Tibial artery (tissue), 4 donors: ENCODE measurements around the gene MMRN2.

ENCODE experiments used
- DNase-seq, 2 donors: peaks; one replicate each; pipeline ENCODE4 v3.0.0-alpha.2; 2019
- H3K27ac ChIP-seq, 2 donors: fragments of 200-600 bp; sonication (generic) in 1 of 2; 1 replicate in 1 of 2; 2 replicates in 1 of 2; pipeline ENCODE4 v1.5.1; 2018 to 2019; ENCODE audit warnings: mild to moderate bottlenecking in 1 of 2
- H3K27me3 ChIP-seq, 2 donors: fragments of 200-600 bp; sonication (generic) in 1 of 2; one replicate each; pipeline versions ENCODE4 v1.5.1 to v1.6.0; 2016 to 2019
- H3K36me3 ChIP-seq, 3 donors: fragments of 200-600 bp; sonication (generic) in 2 of 3; one replicate each; pipeline ENCODE4 v1.5.1; 2016 to 2019; ENCODE audit warnings: mild to moderate bottlenecking in 2 of 3
- H3K4me1 ChIP-seq, 4 donors: fragments of 200-600 bp; sonication (generic) in 2 of 4; 1 replicate in 3 of 4; 2 replicates in 1 of 4; pipeline ENCODE4 v1.5.1; 2016 to 2019
- H3K4me3 ChIP-seq, 2 donors: fragments of 200-600 bp; sonication (generic) in 1 of 2; 1 replicate in 1 of 2; 2 replicates in 1 of 2; pipeline ENCODE4 v1.5.1; 2018 to 2019; ENCODE audit warnings: mild to moderate bottlenecking in 2 of 2
- H3K9me3 ChIP-seq, 3 donors: fragments of 200-600 bp; sonication (generic) in 1 of 3; one replicate each; pipeline ENCODE4 v1.5.1; 2016 to 2019
- intact Hi-C: fragments of 100-400 bp; cut with DNase I; formaldehyde crosslinking; loops from one replicate; pipeline ENCODE4 v1.15.0; 2023; ENCODE audit warnings: low total_unique reads
- TF ChIP-seq, protein P1 (sequence below), 2 experiments: fragments of 200-600 bp in 1 of 2; fragments of 450-650 bp in 1 of 2; IDR thresholded peaks; one replicate each; pipeline ENCODE4 v1.5.1; 2017 to 2019; ENCODE audit warnings: antibody characterized with exemption in 2 of 2, mild to moderate bottlenecking in 1 of 2, moderate library complexity in 1 of 2

Gene MMRN2

DNA sequence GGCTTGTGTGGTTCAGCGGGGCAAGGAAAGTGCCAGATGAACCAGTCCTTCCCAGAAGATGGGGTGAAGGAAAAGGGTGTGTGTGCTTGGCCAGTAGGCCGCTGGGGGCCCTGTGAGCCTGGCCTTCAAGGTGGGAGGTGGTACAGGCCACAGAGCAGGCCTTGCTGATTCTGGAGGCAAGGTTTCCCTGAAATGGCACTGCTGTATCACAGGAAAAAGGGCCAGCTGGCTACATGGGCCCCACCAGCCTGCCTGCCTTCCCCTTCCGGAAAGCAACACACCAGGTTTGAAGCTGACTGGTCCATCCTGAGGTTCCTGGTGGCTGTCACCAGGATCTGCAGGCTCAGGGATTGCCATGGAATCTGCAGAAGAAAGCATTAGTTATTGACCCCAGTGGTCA, 12.5 kb downstream of the MMRN2 start:
- Histone ChIP-seq H3K9me3 (no peaks in the 10 kb centered on the region), H3K4me1 (peaks cover 3 to 44% (median 26%) of the 10 kb centered on the region in 4 donors), H3K27ac (peak overlapping the region; percentile 60 to 68), H3K4me3 (no peak overlapping the region), H3K27me3 (no peaks in the 10 kb centered on the region), H3K36me3 (peaks cover 0 to 19% (median 0%) of the 10 kb centered on the region in 3 donors)
- peak in 1 of 2 donors; percentile 11 for DNase-seq
- TF ChIP-seq, protein P1, sequence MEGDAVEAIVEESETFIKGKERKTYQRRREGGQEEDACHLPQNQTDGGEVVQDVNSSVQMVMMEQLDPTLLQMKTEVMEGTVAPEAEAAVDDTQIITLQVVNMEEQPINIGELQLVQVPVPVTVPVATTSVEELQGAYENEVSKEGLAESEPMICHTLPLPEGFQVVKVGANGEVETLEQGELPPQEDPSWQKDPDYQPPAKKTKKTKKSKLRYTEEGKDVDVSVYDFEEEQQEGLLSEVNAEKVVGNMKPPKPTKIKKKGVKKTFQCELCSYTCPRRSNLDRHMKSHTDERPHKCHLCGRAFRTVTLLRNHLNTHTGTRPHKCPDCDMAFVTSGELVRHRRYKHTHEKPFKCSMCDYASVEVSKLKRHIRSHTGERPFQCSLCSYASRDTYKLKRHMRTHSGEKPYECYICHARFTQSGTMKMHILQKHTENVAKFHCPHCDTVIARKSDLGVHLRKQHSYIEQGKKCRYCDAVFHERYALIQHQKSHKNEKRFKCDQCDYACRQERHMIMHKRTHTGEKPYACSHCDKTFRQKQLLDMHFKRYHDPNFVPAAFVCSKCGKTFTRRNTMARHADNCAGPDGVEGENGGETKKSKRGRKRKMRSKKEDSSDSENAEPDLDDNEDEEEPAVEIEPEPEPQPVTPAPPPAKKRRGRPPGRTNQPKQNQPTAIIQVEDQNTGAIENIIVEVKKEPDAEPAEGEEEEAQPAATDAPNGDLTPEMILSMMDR (IDR thresholded peaks at IDR 0.05), result no peak
- intact Hi-C loops, result no loop called here

DNA sequence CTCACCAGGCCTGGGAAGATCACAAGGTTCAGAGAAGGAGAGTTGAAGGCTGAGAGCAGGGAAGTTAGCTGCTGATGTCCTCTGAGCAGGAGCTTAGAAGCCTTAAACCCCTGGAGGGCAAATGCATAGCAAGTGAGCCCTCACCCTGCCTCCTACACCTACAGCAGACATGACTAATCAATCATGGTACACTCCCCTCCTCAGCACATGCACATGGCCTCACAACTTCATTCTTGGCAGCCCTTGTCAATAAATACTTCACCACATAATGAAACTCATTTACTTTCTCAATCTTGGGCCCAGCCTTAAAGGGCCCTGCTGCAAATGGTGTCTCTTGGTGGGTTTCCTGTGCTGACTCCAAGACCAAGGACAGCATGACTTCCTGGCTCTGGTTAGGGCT, 12.9 kb downstream of the MMRN2 start:
- DNase-seq, result no peak
- TF ChIP-seq, protein P1 (IDR thresholded peaks at IDR 0.05), result no peak
- Histone ChIP-seq H3K4me1 (peaks cover 3 to 48% (median 28%) of the 10 kb centered on the region in 4 donors), H3K36me3 (peaks cover 0 to 19% (median 0%) of the 10 kb centered on the region in 3 donors), H3K27me3 (no peaks in the 10 kb centered on the region), H3K27ac (peak overlapping the region; percentile 60 to 68), H3K4me3 (no peak overlapping the region), H3K9me3 (no peaks in the 10 kb centered on the region)
- intact Hi-C loops, result no loop called here

DNA sequence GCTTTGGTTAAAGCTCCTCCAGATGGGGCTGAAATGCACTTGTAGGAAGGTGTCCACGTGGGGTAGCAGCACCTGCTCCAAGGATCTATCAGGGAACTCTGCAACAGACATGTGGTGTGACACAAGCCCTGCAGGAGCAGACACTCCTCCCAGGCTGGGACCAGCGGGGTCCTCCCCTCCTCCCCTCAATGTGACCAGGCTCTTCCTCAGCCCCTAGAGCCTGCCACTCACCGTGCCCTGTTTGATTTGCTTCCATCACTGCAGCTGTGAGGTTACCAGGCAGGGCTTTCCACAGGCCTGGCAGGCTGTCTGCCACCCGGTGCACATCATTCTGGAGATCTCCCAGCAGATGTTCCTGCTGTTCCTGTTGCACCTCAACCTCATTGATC, 13.4 kb downstream of the MMRN2 start:
- Histone ChIP-seq H3K9me3 (no peaks in the 10 kb centered on the region), H3K4me3 (no peak overlapping the region), H3K36me3 (peaks cover 0 to 19% (median 0%) of the 10 kb centered on the region in 3 donors), H3K27me3 (no peaks in the 10 kb centered on the region), H3K27ac (peak overlapping the region in 1 of 2 donors; percentile 60), H3K4me1 (peaks cover 3 to 51% (median 28%) of the 10 kb centered on the region in 4 donors)
- intact Hi-C loops, result no loop called here
- TF ChIP-seq, protein P1 (IDR thresholded peaks at IDR 0.05), result no peak
- peak in 1 of 2 donors; percentile 18 for DNase-seq

DNA sequence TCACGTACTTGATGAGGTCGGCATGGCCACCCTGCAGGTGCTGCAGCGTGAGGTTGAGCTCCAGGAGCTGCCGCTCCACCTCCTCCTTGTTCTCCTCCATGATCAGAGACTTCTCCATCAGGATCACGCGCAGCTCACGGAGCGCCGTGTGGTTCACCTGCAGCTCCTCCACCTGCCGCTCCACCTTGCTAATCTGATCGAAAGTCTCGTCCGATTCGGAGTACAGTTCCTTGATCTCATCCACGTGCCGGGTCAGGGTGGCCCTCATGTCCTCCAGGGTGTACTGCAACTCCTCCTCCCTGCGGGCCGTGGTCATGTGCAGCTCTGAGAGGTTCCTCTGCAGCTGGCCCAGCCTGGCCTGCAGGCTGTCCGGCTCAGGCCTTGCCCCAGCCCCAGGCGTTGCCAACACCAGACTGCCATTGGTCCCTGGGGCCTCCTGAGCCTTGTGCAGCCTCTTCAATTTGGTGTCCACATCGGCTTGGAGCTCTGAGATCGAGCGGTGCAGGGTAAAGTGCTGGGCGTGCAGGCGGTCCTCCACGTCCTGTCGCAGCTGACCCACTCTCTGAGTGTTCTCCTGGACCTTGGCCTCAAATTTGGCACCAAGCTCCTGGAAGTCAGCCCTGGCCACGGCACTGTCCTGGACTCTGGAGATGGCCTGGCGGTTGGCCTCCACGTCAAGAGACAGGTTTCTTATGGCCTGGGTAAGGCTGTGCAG, 13.9 kb downstream of the MMRN2 start:
- H3K4me1 ChIP-seq, result peaks cover 3 to 56% (median 28%) of the 10 kb centered on the region in 4 donors
- no peaks in the 10 kb centered on the region for H3K9me3 ChIP-seq
- H3K36me3 ChIP-seq, result peaks cover 0 to 19% (median 0%) of the 10 kb centered on the region in 3 donors
- TF ChIP-seq, protein P1 (IDR thresholded peaks at IDR 0.05), result no peak
- H3K27ac ChIP-seq, result peak overlapping the region in 1 of 2 donors; percentile 60
- no peak overlapping the region for H3K4me3 ChIP-seq
- H3K27me3 ChIP-seq, result no peaks in the 10 kb centered on the region
- intact Hi-C loops, result loop anchor here (2.0 kb wide), 1 partner anchor 19 kb away; no protein-coding TSS in a partner anchor
- peak in 1 of 2 donors; percentile 20 for DNase-seq

DNA sequence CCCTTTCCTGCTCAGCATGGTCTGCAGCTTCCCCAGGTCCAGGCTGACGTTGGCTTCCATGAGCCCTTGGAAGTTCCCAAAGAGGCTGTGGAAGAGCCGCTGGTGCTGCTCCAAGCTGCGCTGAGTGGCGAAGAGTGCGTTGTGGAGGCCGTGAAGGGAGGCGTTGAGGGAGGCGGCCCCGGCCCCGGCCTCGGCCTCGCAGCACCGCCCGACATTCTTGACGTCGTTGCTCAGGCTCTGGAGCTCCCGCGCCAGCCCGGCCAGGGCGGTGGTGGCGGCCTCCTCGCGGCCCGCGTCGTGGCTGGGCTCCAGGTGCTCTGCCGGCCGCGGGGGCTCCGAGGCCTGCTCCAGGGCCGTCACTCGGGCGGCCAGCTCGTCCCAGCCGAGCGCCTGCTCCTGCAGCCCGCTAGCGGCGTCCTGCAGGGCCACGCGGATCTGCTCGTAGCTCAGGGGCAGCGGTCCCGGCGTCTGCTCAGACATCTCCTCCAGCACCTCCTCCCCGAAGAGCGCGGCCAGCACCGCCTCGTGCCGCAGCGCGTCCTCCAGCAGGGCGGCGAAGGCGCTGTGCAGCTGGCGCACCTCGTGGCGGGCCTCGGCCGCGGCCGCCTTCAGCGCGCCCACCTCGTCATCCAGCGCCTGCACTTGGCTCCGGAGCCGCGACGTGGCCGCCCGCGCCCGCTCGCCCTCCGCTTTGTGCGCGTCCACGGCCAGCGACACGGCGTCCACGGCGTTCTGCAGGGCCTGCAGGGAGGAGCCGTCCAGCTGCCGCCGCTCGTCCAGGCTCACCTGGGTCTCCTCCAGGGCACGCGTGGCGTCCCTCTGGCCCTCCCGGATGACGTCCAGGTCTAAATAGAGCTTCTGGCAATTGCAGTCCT, 14.7 kb downstream of the MMRN2 start:
- TF ChIP-seq, protein P1 (IDR thresholded peaks at IDR 0.05), result no peak
- peak; percentile 18 to 75 for DNase-seq
- Histone ChIP-seq H3K4me3 (peak overlapping the region; percentile 28 to 30), H3K27me3 (no peaks in the 10 kb centered on the region), H3K9me3 (no peaks in the 10 kb centered on the region), H3K27ac (peak overlapping the region; percentile 33 to 67), H3K4me1 (peaks cover 3 to 64% (median 33%) of the 10 kb centered on the region in 4 donors), H3K36me3 (peaks cover 0 to 19% (median 0%) of the 10 kb centered on the region in 3 donors)
- intact Hi-C loops, result loop anchor here (2.0 kb wide), 1 partner anchor 20 kb away; no protein-coding TSS in a partner anchor
